HFF-Myc (cell line): ENCODE measurements around the gene CCDC68.

Experiments
- DNase-seq: peaks from one replicate; pipeline ENCODE4 v3.0.0-alpha.2; 2011; ENCODE audit warnings: low read depth; ENCODE audit errors: extremely low read depth
- H3K4me3 ChIP-seq: replicated peaks from 2 replicates; pipeline ENCODE4 v1.5.1; 2011; ENCODE audit warnings: low read depth, mild to moderate bottlenecking, control low read depth, low read length
- CTCF ChIP-seq: IDR thresholded peaks from 2 replicates; pipeline ENCODE4 v1.5.1; 2012; ENCODE audit warnings: mild to moderate bottlenecking, low read depth, low read length, control low read depth; ENCODE audit errors: missing control alignments

Gene CCDC68

GRCh38 chr18:54877076-54877475 lies 82.2 kb downstream of the CCDC68 start:
- no peak for TF ChIP-seq CTCF
- no peak for DNase-seq
- H3K4me3 ChIP-seq: no peak overlapping the region

- H3K4me3 ChIP-seq: no peak overlapping the region
- no peak for TF ChIP-seq CTCF
- no peak for DNase-seq
These were observed 84.2 kb downstream of the CCDC68 start for GRCh38 chr18:54875063-54875462.

DNA sequence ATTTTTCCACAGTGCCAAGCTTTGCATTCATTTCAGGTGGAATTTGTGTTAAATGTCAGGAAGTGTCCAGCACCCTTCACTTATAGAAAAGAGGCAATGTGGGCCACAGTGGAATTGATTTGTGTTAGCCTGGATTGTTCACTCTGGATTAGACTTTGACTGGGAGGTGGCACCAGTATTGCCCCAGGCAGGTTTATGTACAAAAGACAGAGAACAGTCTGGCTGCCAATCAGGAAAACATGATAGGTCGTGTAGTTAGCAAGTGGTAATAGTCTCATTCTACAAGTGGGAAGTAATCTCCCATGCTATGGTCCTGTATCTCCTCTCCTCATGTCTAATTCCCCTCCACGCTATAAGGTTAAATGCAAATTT lies 85.4 kb downstream of the CCDC68 start:
- no peak for DNase-seq
- no peak overlapping the region for H3K4me3 ChIP-seq

GRCh38 chr18:54872681-54873080 lies 86.6 kb downstream of the CCDC68 start:
- no peak overlapping the region for H3K4me3 ChIP-seq
- DNase-seq: no peak
- TF ChIP-seq CTCF: no peak

More for the DNA sequence above, 85.4 kb downstream of the CCDC68 start:
- no peak for TF ChIP-seq CTCF

- H3K4me3 ChIP-seq: no peak overlapping the region
- no peak for DNase-seq
- TF ChIP-seq CTCF: no peak
These were observed 88.0 kb downstream of the CCDC68 start for GRCh38 chr18:54871231-54871630.

DNA sequence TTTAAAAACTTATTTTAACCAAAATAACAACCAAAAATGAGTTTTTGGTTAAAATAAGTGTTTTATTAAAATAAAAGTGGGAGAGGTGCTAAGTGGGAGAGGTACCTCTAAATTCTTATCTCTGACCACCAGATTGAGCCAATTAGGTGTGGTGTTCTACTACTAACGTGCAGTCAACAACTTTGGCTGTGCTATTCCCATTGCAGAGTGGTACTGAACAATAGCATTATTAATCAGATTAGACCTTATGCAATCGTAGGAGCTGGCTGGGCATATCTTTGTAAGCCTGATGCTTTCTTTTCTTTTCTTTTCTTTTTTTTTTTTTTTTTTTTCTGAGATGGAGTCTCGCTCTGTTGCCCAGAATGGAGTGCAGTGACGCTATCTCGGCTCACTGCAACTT lies 92.1 kb downstream of the CCDC68 start:
- DNase-seq: no peak
- TF ChIP-seq CTCF: no peak
- no peak overlapping the region for H3K4me3 ChIP-seq

DNA sequence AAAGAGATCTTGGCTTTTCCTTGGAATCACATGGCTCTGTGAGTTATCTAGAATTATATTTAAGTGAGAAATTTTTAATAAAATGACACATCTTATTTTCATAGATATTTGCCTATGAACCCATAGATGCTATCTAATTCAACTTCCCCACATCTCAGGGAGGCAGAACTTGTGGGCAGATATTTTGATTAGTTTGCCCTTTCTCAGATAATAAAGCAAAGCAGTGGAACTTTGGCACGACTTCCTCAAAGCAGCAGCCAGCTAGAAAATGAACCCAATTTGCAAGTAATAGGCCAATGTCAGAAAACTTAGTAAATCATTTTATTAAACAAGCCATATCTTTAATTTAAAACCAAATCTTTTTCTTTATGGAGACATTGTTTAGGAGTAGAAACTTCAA lies 98.3 kb downstream of the CCDC68 start:
- no peak for DNase-seq
- no peak for TF ChIP-seq CTCF
- H3K4me3 ChIP-seq: no peak overlapping the region
